A673 (cell line): ENCODE measurements around the gene CBX4. TPM values are rescaled to one million over a fixed set of nuclear protein-coding genes. Genes with fewer than 3 reads are reported as not detected.

ENCODE experiments used
- Bru-seq: library from RNA; stranded (reverse); fragments of 400-500 nt; gene quantifications from one replicate; lab custom pipeline; 2021; lab: Mats Ljungman, UMichigan
- BruChase-seq, 2 experiments: library from RNA; stranded (reverse); fragments of 400-500 nt; gene quantifications; one replicate each; lab custom pipeline; 2021; lab: Mats Ljungman, UMichigan
- BruUV-seq: library from RNA; stranded (reverse); fragments of 400-500 nt; replicated peaks from 2 replicates; lab custom pipeline; 2021; lab: Mats Ljungman, UMichigan
- CTCF ChIA-PET: fragments of 300-600 bp; sonication (Branson Sonifier 250); formaldehyde crosslinking; loops from one replicate; lab custom pipeline; 2022; ENCODE audit warnings: antibody characterized with exemption; lab: Charles Lee
- POLR2A ChIA-PET: fragments of 300-600 bp; sonication (Branson Sonifier 250); formaldehyde crosslinking; loops from one replicate; lab custom pipeline; 2022; ENCODE audit warnings: antibody characterized with exemption; ENCODE audit not compliant: low non-redundant PET; lab: Charles Lee
- DNase-seq: peaks from one replicate; pipeline ENCODE4 v3.0.0-alpha.2; 2015; ENCODE audit warnings: low spot score
- H3K27ac ChIP-seq: fragments of 200-600 bp; sonication (generic); 2 replicates; pipeline ENCODE4 v1.5.1; 2016; ENCODE audit warnings: mixed run types, low read depth, mild to moderate bottlenecking, mixed read lengths, antibody characterized with exemption, low read length; ENCODE audit not compliant: poor library complexity, severe bottlenecking
- H3K27me3 ChIP-seq: fragments of 200-600 bp; sonication (generic); replicated peaks from 2 replicates; pipeline ENCODE4 v1.6.1; 2017; ENCODE audit warnings: mixed run types, low read depth, mild to moderate bottlenecking, mixed read lengths, antibody characterized with exemption, low read length; ENCODE audit not compliant: insufficient read depth, poor library complexity
- H3K36me3 ChIP-seq: fragments of 200-600 bp; sonication (generic); 2 replicates; pipeline ENCODE4 v1.6.1; 2016; ENCODE audit warnings: mixed run types, mild to moderate bottlenecking, mixed read lengths, antibody characterized with exemption, low read length; ENCODE audit not compliant: insufficient read depth, poor library complexity, severe bottlenecking
- H3K4me1 ChIP-seq: fragments of 200-600 bp; sonication (generic); 2 replicates; pipeline ENCODE4 v1.6.1; 2017; ENCODE audit warnings: mixed run types, mild to moderate bottlenecking, mixed read lengths, antibody characterized with exemption, low read length; ENCODE audit not compliant: insufficient read depth, poor library complexity, severe bottlenecking
- H3K4me3 ChIP-seq: fragments of 200-600 bp; sonication (generic); 2 replicates; pipeline ENCODE4 v1.5.1; 2016; ENCODE audit warnings: low read depth, mixed run types, mild to moderate bottlenecking, mixed read lengths, low read length; ENCODE audit not compliant: poor library complexity, severe bottlenecking
- H3K9me3 ChIP-seq: fragments of 200-600 bp; sonication (generic); 2 replicates; pipeline ENCODE4 v1.6.1; 2016; ENCODE audit warnings: mixed run types, low read depth, mild to moderate bottlenecking, mixed read lengths, antibody characterized with exemption, low read length; ENCODE audit not compliant: poor library complexity, severe bottlenecking
- CTCF ChIP-seq: fragments of 300-800, 200-600 bp; sonication (generic); conservative IDR thresholded peaks from 2 replicates; pipeline ENCODE4 v1.5.1; 2017; ENCODE audit warnings: low read depth, mild to moderate bottlenecking, antibody characterized with exemption, low read length, moderate library complexity, mixed read lengths
- EZH2 ChIP-seq: fragments of 200-600 bp; sonication (generic); IDR thresholded peaks from 2 replicates; pipeline ENCODE4 v1.6.1; 2017; ENCODE audit warnings: borderline replicate concordance, low read depth, mild to moderate bottlenecking, mixed read lengths, antibody characterized with exemption, low read length; ENCODE audit not compliant: poor library complexity, severe bottlenecking
- intact Hi-C: fragments of 100-400 bp; cut with micrococcal nuclease; formaldehyde crosslinking; loops from one replicate; pipeline ENCODE4 v1.10.0; 2022; ENCODE audit not compliant: unreplicated experiment
- long read RNA-seq: library from polyadenylated mRNA; stranded (forward); transcript quantifications from one replicate; pipeline ENCODE4 v2.0.0, GENCODE V29; 2022
- total RNA-seq: library from RNA; stranded (reverse); gene quantifications from 2 replicates; pipeline ENCODE4 v1.2.3, GENCODE V29; 2021

The CBX4 gene
- total RNA-seq: 42.6 and 45.5 TPM in 2 replicates
- Bru-seq, nascent RNA: percentile 66 among the genes with signal in this experiment
- percentile 71 among the genes with signal in this experiment for BruChase-seq, experiment 1, labeled RNA remaining after a 2-hour chase
- BruChase-seq, experiment 2, labeled RNA remaining after a 6-hour chase: percentile 61 among the genes with signal in this experiment
- long read RNA-seq, transcript CBX4-201 (5 exons, 2,664 nt): major isoform, 40 of 67 reads
- long read RNA-seq, partial matches to known transcripts: 3 of 67 reads
- long read RNA-seq, other reads (novel, unspliced or antisense): 24 of 67 reads

- Histone ChIP-seq H3K9me3 (no peaks in the 10 kb centered on the region), H3K4me3 (peak within 1 kb of the TSS; percentile 59), H3K4me1 (peaks cover 71% of the 10 kb centered on the region), H3K36me3 (peaks cover 11% of the 10 kb centered on the region), H3K27ac (peak within 1 kb of the TSS; percentile 87), H3K27me3 (peaks cover 42% of the 10 kb centered on the region)
- POLR2A ChIA-PET: interaction anchor here (0.6 to 1.3 kb wide), 7 partner anchors 11 to 779 kb away, joined by 3 to 8 read pairs (median 3); no protein-coding TSS in a partner anchor
- DNase-seq: peak; percentile 97
- TF ChIP-seq CTCF (peak; percentile 62), EZH2 (no peak)
- BruUV-seq: no TSS peak
- intact Hi-C loops: loop anchor here (5.0 to 10.0 kb wide), 3 partner anchors 47 to 133 kb away; no protein-coding TSS in a partner anchor
- CTCF ChIA-PET: interaction anchor here (0.6 to 1.1 kb wide), 6 partner anchors 14 to 522 kb away, joined by 3 to 6 read pairs (median 4); no protein-coding TSS in a partner anchor
Observed at GRCh38 chr17:79839356-79840268, at the start of gene CBX4. Gene CBX4 (minus strand): TSS chr17:79839440. CDS start chr17:79839251, 189 bp downstream.

GRCh38 chr17:79888009-79888540, 48.8 kb upstream of the CBX4 start:
- BruUV-seq: no TSS peak
- ChIA-PET CTCF (interaction anchor here (0.6 to 0.9 kb wide), 2 partner anchors 44 to 142 kb away, joined by 3 to 6 read pairs; no protein-coding TSS in a partner anchor), POLR2A (no interaction called here)
- Histone ChIP-seq H3K27me3 (no peaks in the 10 kb centered on the region), H3K36me3 (no peaks in the 10 kb centered on the region), H3K4me3 (no peak overlapping the region), H3K9me3 (no peaks in the 10 kb centered on the region), H3K27ac (no peak overlapping the region), H3K4me1 (peaks cover 8% of the 10 kb centered on the region)
- intact Hi-C loops: no loop called here
- DNase-seq: no peak
- TF ChIP-seq CTCF (no peak), EZH2 (no peak)

- intact Hi-C loops: no loop called here
- ChIA-PET POLR2A (no interaction called here), CTCF (no interaction called here)
Observed at GRCh38 chr17:79887451-79887991, 48.3 kb upstream of the CBX4 start.

More at GRCh38 chr17:79887451-79887991, 48.3 kb upstream of the CBX4 start:
- no peak for TF ChIP-seq EZH2
- Histone ChIP-seq H3K27me3 (no peaks in the 10 kb centered on the region), H3K27ac (no peak overlapping the region), H3K36me3 (no peaks in the 10 kb centered on the region), H3K9me3 (no peaks in the 10 kb centered on the region), H3K4me1 (peaks cover 8% of the 10 kb centered on the region), H3K4me3 (no peak overlapping the region)
- DNase-seq: no peak
- no TSS peak for BruUV-seq
